Measurements from ENCODE around the gene EML1.

DNA sequence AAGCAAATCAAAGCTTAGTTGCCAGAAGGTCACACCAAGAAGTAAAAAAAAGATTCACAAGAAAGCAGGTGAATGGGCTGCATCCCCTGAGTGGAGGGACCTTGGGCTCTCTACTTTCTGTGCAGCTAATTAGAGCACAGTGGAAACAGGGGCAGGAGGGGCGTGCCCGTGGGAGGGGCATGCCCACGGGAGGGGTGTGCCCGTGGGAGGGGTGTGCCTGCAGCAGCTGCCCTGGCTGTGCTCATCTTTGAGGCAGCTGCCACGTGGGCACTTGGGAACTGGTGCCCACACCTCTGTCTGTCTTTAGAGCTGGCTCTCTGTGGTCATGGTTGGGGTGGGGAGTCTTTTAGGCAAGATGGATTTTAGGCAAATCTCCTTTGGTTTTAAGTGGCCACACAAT lies 60.0 kb downstream of the EML1 start:
- TF ChIP-seq, protein P1, sequence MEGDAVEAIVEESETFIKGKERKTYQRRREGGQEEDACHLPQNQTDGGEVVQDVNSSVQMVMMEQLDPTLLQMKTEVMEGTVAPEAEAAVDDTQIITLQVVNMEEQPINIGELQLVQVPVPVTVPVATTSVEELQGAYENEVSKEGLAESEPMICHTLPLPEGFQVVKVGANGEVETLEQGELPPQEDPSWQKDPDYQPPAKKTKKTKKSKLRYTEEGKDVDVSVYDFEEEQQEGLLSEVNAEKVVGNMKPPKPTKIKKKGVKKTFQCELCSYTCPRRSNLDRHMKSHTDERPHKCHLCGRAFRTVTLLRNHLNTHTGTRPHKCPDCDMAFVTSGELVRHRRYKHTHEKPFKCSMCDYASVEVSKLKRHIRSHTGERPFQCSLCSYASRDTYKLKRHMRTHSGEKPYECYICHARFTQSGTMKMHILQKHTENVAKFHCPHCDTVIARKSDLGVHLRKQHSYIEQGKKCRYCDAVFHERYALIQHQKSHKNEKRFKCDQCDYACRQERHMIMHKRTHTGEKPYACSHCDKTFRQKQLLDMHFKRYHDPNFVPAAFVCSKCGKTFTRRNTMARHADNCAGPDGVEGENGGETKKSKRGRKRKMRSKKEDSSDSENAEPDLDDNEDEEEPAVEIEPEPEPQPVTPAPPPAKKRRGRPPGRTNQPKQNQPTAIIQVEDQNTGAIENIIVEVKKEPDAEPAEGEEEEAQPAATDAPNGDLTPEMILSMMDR (IDR thresholded peaks at IDR 0.05; ENCODE audit: poor library complexity, severe bottlenecking), result no peak
- TF ChIP-seq EP300 (conservative IDR thresholded peaks at IDR 0.05; ENCODE audit: poor library complexity, severe bottlenecking), result no peak

Data from neural cell (in vitro differentiated cells).